GM18951 (cell line): ENCODE results near the gene ANO5.
A peak's percentile ranks its signal among the peaks of the same experiment; 100 is the strongest.

Experiments
- POLR2A ChIP-seq: IDR thresholded peaks from 4 replicates; pipeline ENCODE4 v1.6.1; 2011; ENCODE audit warnings: mild to moderate bottlenecking; ENCODE audit not compliant: insufficient read length, insufficient read depth; ENCODE audit errors: extremely low read depth
- in situ Hi-C: fragments of 300-500 bp; cut with MboI; formaldehyde crosslinking; loops from one replicate; pipeline ENCODE4 v1.12.0; 2022; ENCODE audit warnings: low sequenced_read_pairs, mixed read lengths, inconsistent platforms; ENCODE audit not compliant: unreplicated experiment

ANO5 gene, protein sequence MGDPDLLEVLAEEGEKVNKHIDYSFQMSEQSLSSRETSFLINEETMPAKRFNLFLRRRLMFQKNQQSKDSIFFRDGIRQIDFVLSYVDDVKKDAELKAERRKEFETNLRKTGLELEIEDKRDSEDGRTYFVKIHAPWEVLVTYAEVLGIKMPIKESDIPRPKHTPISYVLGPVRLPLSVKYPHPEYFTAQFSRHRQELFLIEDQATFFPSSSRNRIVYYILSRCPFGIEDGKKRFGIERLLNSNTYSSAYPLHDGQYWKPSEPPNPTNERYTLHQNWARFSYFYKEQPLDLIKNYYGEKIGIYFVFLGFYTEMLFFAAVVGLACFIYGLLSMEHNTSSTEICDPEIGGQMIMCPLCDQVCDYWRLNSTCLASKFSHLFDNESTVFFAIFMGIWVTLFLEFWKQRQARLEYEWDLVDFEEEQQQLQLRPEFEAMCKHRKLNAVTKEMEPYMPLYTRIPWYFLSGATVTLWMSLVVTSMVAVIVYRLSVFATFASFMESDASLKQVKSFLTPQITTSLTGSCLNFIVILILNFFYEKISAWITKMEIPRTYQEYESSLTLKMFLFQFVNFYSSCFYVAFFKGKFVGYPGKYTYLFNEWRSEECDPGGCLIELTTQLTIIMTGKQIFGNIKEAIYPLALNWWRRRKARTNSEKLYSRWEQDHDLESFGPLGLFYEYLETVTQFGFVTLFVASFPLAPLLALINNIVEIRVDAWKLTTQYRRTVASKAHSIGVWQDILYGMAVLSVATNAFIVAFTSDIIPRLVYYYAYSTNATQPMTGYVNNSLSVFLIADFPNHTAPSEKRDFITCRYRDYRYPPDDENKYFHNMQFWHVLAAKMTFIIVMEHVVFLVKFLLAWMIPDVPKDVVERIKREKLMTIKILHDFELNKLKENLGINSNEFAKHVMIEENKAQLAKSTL

DNA sequence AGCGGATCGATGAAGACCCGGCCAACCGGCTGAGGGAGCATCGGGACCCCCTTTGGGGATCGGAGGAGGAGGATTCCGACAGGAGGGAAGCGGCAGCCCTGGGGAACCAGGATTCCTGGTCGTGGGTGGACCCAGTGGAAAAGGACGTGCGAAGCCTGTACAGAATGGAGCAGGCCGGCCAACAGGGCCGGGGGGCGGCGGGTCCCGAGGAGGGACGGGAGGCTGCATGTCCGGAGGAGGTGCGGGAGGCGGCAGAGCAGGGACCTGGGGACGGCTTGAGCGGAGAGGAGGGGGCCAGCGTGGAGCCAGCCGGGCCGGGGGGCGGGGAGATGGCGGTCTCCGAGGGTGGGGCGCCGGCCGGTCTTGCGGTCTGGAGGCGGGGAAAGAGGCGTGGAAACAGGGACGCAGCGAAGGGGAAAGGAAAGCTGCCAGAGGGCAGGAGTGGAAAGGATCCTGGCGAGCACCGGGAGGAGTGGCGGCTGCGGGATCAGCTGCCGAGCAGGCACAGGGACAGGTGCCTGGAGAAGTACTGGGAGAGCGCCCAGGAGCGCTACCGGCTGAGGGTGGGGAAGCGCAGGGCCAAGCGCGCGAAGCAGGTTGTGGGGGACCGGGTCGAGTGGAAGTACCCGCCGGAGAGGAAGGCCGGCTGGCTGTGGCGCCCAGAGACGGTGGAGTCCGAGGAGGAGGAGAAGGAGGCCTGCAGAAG is at the start of gene ANO5:
Gene ANO5 (plus strand): TSS at position 444 of the 706 bp plus-strand sequence. CDS start 408 bp downstream, outside the sequence.
- TF ChIP-seq POLR2A, result peak; percentile 63
- in situ Hi-C loops, result no loop called here

DNA sequence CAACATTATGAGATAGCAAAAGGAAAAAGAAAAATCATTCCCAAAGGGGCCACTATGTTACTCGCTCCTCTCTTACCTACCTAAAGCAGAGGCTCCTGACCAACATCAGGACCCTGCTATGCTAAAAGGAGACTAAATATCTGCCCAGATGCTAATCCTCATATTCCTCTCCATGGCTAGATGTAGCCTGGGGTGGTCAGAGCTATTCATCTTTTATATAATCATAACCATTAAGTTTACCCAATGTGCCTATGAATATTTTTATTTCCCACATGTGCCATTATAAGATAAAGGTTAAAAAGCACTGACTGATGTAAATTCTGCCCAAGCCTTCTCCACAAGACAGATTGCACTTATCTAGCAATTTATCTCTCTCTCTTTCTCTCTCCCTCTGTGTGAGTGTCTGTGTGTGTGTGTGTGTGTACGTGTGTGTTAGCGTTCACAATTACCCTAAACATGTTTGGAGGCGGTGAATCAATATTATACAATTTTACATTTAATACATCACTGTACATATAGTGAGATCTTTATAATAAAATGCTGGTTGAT is 41.2 kb upstream of the ANO5 start:
- in situ Hi-C loops, result loop anchor here (25.0 kb wide), 1 partner anchor 161 kb away; no protein-coding TSS in a partner anchor
- no peak for TF ChIP-seq POLR2A

DNA sequence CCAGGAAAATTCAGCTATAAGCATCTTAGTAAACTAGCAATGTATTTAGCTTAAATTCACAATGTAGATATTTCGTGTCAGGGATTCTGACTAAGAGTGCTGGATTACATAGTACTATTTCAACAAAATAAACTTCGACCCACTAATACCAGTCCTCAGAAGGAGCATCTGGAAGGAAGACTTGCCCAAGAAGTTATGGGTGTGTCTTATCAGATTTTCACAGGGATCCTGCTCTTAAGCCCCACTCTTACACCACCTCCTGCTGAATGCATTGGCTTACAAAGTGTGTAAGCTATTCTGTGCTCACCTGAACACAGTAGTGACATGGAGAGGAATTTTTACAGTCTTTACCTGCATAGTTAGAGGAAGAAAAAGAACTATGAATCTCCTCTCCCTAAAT is 35.4 kb upstream of the ANO5 start:
- TF ChIP-seq POLR2A, result no peak
- in situ Hi-C loops, result loop anchor here (25.0 kb wide), 1 partner anchor 155 kb away; no protein-coding TSS in a partner anchor

DNA sequence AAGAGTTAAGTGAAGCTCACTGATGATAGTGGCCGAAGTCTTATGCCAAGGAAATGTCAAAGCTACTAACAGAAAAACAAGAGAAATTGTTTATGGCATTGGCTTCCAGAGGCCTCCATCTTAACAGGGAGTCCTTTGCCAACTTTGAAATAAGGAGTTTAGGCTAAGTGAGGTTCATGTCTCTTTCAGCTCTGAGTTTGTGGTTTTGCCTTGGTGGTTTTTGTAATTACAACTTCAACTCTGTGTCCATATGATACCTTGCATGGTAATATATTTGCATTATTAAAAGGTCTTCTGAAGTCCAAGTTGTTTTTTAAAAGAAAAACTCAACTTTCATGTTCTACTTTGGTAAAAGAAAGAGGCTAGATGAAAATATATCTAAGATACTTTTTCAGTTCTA is 31.4 kb upstream of the ANO5 start:
- in situ Hi-C loops, result loop anchor here (25.0 kb wide), 1 partner anchor 151 kb away; no protein-coding TSS in a partner anchor
- TF ChIP-seq POLR2A, result no peak

DNA sequence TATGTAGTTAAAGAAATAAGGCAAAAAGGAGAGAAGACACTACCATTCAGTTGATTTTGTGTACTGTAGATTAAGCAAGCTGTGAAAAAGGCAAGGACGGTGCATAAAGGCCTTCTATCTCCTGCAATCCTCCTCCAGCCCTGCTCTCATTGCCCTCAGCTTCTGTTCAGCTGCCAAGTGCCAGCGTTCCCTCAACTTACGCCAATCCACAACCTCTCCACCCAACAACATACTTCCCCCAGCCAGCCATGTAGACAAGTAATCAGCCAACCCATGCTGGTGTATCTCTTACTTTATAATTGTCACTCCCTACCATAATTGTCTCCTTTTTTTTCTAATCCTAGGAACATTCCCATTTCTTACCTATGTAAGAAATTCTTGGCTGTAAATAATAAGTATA is 30.1 kb upstream of the ANO5 start:
- no peak for TF ChIP-seq POLR2A
- in situ Hi-C loops, result loop anchor here (25.0 kb wide), 1 partner anchor 150 kb away; no protein-coding TSS in a partner anchor

DNA sequence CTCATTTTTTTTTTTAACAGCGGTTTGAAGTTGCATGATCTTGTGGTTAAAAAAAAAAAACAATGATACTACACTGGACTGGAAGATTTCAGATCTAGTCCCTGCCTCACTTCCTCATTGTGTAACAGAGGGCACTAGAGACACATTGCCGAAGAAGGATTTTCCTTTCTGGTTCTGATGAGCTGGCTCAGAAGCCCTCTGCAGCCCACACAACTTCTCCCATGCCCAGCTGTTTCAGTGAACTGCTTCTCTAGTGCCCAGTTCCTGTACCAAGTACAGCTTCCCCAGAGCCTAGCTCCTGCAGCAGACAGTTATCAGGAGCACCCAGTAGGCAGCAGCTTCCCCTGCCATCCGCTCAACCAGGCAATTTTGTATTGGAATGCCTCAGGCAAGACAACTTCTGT is 29.5 kb upstream of the ANO5 start:
- in situ Hi-C loops, result loop anchor here (25.0 kb wide), 1 partner anchor 149 kb away; no protein-coding TSS in a partner anchor
- TF ChIP-seq POLR2A, result no peak

DNA sequence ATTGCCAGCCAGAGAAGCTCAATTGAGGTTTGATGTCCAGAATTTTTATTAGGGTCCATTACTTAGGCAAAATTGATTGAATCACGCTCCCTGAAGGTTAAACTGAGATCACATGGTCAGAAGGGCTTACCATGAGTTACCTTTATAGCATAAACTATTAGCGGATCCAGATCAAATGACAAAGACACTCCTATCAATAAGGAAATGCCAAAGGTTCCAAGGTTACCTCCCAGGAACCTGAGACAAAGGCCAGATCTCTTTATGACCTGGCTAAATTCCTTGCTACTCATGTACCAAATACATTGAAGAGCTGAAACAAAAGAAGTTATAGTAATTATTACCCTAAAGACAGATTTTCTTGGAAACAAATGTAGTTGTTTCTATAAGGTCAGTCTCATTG is 27.8 kb upstream of the ANO5 start:
- in situ Hi-C loops, result loop anchor here (25.0 kb wide), 1 partner anchor 147 kb away; no protein-coding TSS in a partner anchor
- TF ChIP-seq POLR2A, result no peak

DNA sequence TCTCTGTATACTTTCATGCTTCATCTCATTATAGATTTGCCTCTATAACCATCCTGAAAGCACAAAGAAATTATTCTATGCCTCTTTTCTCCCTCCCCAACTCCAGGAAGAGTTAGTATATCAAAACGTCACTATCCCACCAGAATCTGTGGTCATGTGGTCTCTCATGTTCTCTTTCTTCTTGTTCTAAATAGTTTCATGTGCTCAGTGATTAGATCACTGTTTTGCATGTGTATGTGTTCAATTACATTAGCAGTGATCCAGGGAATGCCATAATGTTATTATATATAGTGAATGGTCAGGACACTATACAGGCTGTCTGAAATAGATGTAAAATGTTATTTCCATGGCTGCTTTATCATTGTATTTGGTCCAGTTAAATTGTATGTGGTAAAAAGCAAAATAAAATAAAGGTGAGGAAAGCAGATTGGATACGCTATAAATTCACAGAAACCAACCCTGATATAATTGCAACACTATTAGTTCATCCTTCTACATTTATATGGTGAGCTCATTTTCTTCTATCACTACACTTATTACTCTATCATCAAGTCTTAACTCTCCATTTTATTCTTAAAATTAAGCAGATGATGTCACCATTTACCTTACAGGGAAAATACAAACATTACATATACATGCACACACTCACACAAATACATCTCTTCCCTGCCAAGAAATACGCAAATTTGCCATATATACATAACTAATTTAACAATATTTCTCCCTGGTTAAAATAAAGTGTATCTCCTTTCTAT is 26.9 kb upstream of the ANO5 start:
- in situ Hi-C loops, result loop anchor here (25.0 kb wide), 1 partner anchor 146 kb away; no protein-coding TSS in a partner anchor
- TF ChIP-seq POLR2A, result no peak

DNA sequence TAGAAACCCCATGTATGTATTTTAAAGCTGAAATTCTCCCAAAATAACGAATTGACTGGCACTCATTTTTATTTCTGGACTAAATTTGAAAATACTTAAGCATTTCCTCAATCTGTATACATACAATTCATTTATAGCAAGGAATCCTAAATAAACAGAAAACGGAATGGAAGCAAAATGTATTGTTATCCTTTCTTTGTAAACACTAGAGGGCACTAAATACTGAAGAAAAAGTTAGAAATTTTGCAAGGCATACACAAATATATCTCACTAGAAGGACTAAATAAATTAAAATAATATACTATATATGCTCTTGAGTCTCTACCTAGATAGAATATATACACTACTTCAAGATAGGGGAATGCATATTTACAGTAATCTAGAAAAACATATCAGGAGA is 23.1 kb upstream of the ANO5 start:
- TF ChIP-seq POLR2A, result no peak
- in situ Hi-C loops, result loop anchor here (25.0 kb wide), 1 partner anchor 142 kb away; no protein-coding TSS in a partner anchor

DNA sequence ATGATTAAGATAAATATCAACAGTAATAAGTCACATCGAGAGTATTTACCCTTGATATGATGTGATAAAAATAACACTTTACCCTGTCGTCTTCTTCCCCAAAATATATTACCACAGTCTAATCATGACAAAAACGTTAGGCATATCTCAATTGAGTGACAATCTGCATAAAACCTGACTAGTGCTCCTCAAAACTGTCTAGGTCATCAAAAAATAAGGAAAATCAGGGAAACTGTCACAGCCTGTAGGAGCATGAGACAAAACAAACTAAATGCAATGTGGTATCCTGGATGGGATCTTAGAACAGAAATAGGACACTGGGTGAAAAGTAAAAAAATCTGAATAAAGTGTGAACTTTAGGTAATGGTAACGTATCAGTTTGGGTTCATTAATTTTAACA is 19.4 kb upstream of the ANO5 start:
- TF ChIP-seq POLR2A, result no peak
- in situ Hi-C loops, result loop anchor here (25.0 kb wide), 1 partner anchor 139 kb away; no protein-coding TSS in a partner anchor

DNA sequence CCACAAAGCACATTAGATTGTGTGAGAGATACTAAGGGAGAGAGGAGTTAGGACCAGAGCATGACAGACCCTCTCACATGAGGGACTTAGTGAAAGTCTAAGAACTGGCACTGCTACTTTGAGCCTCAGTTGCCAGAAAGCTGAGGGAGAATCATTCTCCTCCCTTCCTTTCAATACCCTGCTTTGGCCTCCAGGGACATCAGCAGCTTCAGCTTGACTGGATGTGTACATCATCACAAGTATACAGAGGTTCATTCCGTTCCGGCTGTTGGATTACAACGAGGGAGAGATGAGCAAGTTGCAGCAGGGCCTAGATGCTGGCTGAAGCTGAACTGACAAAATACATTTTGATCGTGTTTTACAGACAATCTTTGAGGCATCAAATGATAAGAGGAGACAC is 15.7 kb upstream of the ANO5 start:
- in situ Hi-C loops, result no loop called here
- no peak for TF ChIP-seq POLR2A

DNA sequence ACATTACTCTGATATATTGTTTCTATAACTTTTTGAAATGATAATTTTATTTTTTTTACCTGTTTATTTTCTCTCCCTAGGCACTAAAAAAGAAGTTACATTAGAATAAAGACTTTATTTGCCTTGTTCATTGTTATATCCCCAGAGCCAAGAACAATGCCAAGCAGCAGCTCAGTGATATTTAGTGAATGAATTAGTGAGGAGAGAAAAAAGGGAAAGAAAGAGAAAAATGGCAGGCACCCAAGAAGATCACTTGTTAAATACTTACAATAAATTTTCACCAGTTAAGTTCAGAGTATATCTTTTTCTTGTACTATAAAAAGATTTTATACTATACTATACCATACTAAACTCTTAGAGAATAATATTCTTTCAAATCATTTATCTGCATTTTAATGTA is 13.3 kb upstream of the ANO5 start:
- TF ChIP-seq POLR2A, result no peak
- in situ Hi-C loops, result no loop called here

DNA sequence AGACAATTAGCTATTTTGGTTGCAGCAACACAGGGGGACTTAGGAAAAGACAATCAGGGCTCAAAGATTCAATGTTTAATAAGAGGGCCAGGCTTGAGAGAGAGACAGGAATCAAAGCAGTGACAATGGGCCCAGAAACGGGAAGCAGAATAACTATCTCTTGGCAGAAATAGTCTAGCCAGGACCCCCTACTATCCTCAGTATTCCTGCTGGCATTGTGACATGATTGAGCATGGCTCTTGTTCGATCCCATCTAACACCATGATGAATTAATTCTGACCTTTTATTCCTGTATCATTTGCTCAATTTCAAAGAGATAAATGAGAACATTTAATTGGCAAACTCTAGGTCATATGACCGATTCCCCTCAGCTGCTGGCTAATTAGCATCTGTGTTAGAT is 12.8 kb upstream of the ANO5 start:
- TF ChIP-seq POLR2A, result no peak
- in situ Hi-C loops, result no loop called here
